Cardiac muscle cell (in vitro differentiated cells and primary cell): ENCODE data around the gene FAM149A. TPM values are rescaled to one million over a fixed set of nuclear protein-coding genes. Genes with fewer than 3 reads are reported as not detected.

ENCODE experiments used
- DNase-seq, 2 donors: peaks; one replicate each; pipeline versions ENCODE4 v3.0.0 to v3.0.0-alpha.2; 2010 to 2017; ENCODE audit warnings: low read depth in 1 of 2, low spot score in 1 of 2
- H3K27ac ChIP-seq: fragments of 200-600 bp; sonication (generic); 2 replicates; pipeline ENCODE4 v1.5.1; 2016
- H3K27me3 ChIP-seq: fragments of 200-600 bp; sonication (generic); 2 replicates; pipeline ENCODE4 v1.6.0; 2016; ENCODE audit warnings: control low read depth
- H3K36me3 ChIP-seq: fragments of 200-600 bp; sonication (generic); 2 replicates; pipeline ENCODE4 v1.5.1; 2016; ENCODE audit warnings: control low read depth
- H3K4me1 ChIP-seq: fragments of 200-600 bp; sonication (generic); 2 replicates; pipeline ENCODE4 v1.8.1; 2017; ENCODE audit warnings: low read depth, mild to moderate bottlenecking, mixed run types
- H3K4me3 ChIP-seq: fragments of 200-600 bp; sonication (generic); 2 replicates; pipeline ENCODE4 v1.5.1; 2016; ENCODE audit warnings: mild to moderate bottlenecking
- H3K9me3 ChIP-seq: fragments of 200-600 bp; sonication (generic); 2 replicates; pipeline ENCODE4 v1.5.1; 2017; ENCODE audit warnings: low read depth, mild to moderate bottlenecking, control low read depth
- polyA plus RNA-seq: library from polyadenylated mRNA; unstranded; fragments of >200 nt; fragmentation: Nextera tagmentation; extraction: Ambion mirVana; gene quantifications from 2 replicates; pipeline ENCODE4 v1.2.1, GENCODE V29; 2016
- total RNA-seq: library from RNA; depleted of rRNA; stranded (reverse); fragments of >200 nt; gene quantifications from 2 replicates; pipeline ENCODE4 v1.2.3, GENCODE V29; 2016
- TF ChIP-seq, protein P1 (sequence below): IDR thresholded peaks from 2 replicates; pipeline ENCODE4 v1.5.1; 2012; ENCODE audit warnings: low read depth, mild to moderate bottlenecking, low read length

The FAM149A gene
- total and polyA plus RNA-seq, 2 experiments from 2014 or later: 9.8 to 14.1 TPM

GRCh38 chr4:186068581-186069348 is 35.7 kb upstream of the FAM149A start, which contains the start of gene TLR3:
TSS of gene TLR3 (plus strand) at chr4:186069156. CDS start at chr4:186076620, 7,464 bp downstream.
- H3K27ac ChIP-seq: no peak within 1 kb of the TSS
- no peaks in the 10 kb centered on the region for H3K36me3 ChIP-seq
- H3K9me3 ChIP-seq: no peaks in the 10 kb centered on the region
- DNase-seq: peak in 1 of 2 donors; percentile 56
- no peak within 1 kb of the TSS for H3K4me3 ChIP-seq
- TF ChIP-seq, protein P1, sequence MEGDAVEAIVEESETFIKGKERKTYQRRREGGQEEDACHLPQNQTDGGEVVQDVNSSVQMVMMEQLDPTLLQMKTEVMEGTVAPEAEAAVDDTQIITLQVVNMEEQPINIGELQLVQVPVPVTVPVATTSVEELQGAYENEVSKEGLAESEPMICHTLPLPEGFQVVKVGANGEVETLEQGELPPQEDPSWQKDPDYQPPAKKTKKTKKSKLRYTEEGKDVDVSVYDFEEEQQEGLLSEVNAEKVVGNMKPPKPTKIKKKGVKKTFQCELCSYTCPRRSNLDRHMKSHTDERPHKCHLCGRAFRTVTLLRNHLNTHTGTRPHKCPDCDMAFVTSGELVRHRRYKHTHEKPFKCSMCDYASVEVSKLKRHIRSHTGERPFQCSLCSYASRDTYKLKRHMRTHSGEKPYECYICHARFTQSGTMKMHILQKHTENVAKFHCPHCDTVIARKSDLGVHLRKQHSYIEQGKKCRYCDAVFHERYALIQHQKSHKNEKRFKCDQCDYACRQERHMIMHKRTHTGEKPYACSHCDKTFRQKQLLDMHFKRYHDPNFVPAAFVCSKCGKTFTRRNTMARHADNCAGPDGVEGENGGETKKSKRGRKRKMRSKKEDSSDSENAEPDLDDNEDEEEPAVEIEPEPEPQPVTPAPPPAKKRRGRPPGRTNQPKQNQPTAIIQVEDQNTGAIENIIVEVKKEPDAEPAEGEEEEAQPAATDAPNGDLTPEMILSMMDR: no peak
- no peaks in the 10 kb centered on the region for H3K27me3 ChIP-seq
- H3K4me1 ChIP-seq: peaks cover 12% of the 10 kb centered on the region

DNA sequence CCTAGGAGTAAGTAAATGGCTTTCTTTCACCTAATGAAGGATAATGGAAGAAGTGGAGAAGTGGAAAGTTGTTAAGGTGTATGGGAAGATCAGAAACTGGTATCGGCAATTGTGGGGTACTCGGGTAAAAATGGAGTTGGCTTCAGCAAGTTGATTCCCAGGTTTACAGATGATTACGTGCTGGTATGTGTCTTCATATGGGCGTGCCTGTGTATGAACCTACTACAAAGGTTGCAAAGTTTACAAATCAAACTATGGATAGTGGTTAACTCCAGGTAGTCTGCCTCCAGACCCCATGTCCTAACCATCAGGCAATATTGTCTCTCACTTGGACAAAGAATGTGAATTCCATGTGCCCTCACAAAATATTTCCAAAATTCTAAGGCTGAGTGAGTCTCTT is 34.8 kb upstream of the FAM149A start:
- Histone ChIP-seq H3K36me3 (no peaks in the 10 kb centered on the region), H3K4me1 (peaks cover 12% of the 10 kb centered on the region), H3K4me3 (no peak overlapping the region), H3K9me3 (no peaks in the 10 kb centered on the region), H3K27me3 (no peaks in the 10 kb centered on the region), H3K27ac (no peak overlapping the region)
- TF ChIP-seq, protein P1: no peak
- no peak for DNase-seq

DNA sequence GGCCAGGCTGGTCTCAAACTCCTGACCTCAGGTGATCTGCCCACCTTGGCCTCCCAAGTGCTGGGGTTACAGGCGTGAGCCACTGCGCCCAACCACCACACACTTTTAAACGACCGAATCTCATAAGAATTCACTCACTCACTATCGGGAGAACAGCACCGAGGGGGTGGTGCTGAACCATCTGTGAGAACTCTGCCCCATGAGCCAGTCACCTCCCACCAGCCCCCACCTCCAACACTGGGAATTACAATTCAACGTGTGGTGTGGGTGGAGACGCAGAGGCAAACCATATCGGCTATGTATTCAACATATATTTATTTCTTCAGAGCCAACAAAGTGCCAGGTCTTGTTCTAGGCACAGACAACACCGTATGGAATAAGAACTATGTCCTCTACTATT is 32.0 kb upstream of the FAM149A start:
- Histone ChIP-seq H3K27me3 (no peaks in the 10 kb centered on the region), H3K9me3 (no peaks in the 10 kb centered on the region), H3K27ac (no peak overlapping the region), H3K36me3 (no peaks in the 10 kb centered on the region), H3K4me1 (peaks cover 12% of the 10 kb centered on the region), H3K4me3 (no peak overlapping the region)
- DNase-seq: no peak
- TF ChIP-seq, protein P1: no peak

DNA sequence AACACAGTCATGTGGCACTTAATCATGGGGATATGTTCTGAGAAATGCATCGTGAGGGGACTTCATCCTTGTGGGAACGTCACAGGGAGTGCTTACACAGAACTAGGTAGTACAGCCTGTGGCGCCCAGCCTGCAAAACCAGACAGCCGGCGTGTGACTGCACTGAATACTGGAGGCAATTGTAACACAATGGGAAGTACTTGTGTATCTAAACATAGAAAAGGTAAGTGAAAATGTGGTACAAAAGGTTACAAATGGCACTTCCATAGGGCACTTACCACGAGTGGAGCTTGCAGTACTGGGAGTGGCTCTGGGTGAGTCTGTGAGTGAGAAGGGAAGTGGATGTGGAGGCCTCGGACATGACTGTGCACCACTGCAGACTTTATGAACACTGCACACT is 30.3 kb upstream of the FAM149A start:
- Histone ChIP-seq H3K27me3 (no peaks in the 10 kb centered on the region), H3K36me3 (no peaks in the 10 kb centered on the region), H3K4me3 (no peak overlapping the region), H3K4me1 (peaks cover 5% of the 10 kb centered on the region), H3K27ac (no peak overlapping the region), H3K9me3 (no peaks in the 10 kb centered on the region)
- DNase-seq: peak in 1 of 2 donors; percentile 32
- TF ChIP-seq, protein P1: no peak

DNA sequence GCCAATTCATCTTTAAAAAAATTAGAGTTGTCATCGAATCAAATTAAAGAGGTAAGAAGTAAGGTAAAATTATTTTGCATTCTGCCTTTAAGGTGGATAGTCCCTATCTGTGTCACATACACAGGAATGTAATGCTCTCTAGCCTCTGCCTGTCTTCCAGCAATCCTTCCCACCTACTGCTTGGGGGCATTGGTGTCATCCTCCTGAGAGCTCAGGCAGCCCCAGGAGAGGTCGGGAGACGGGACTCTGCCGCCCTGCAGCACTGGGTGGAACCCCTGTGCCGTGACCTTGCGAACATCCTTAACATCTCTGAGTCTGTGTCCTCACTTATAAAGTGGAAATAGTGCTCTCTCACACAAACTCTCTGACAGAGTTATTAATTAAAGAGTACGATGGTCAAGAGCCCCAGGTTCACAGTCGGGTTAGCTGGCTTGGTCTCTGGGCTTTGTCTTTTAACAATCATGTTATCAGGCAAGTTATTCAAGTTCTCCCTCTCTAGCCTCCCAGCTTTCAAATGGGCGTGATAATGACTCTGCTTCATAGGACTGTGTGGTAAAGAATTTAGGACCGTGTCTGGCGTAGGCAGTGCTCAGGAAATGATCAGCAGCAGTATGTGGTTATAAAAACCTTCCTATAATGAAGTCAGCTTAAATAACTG is 25.4 kb upstream of the FAM149A start:
- H3K4me1 ChIP-seq: peaks cover 16% of the 10 kb centered on the region
- no peak overlapping the region for H3K4me3 ChIP-seq
- H3K36me3 ChIP-seq: no peaks in the 10 kb centered on the region
- H3K27me3 ChIP-seq: no peaks in the 10 kb centered on the region
- peak; percentile 3 to 62 for DNase-seq
- TF ChIP-seq, protein P1: no peak
- peak overlapping the region; percentile 41 for H3K27ac ChIP-seq
- H3K9me3 ChIP-seq: no peaks in the 10 kb centered on the region
